ENCODE results near the gene EID1.
A peak's percentile ranks its signal among the peaks of the same experiment; 100 is the strongest.
"Not testable (repeated sequence)": the region's sequence is repeated elsewhere in the genome, so short reads cannot be mapped to it uniquely, and the experiment has no call there.

The EID1 gene

GRCh38 chr15:48854434-48854833, 23.5 kb upstream of the EID1 start:
- not testable (repeated sequence) for H3K9me3 ChIP-seq (ENCODE audit: control insufficient read depth, low read length); H3K36me3 ChIP-seq (ENCODE audit: control insufficient read depth, insufficient read depth, low read length); H3K27ac ChIP-seq (ENCODE audit: low read depth, low read length, severe bottlenecking); H3K4me1 ChIP-seq (ENCODE audit: control insufficient read depth, insufficient read depth, low read length, poor library complexity, severe bottlenecking); H3K4me3 ChIP-seq (ENCODE audit: extremely low read depth, insufficient read depth, low read length, poor library complexity, severe bottlenecking)
- WGBS, 2 experiments (ENCODE audit: insufficient coverage in 2 of 2): 100% methylated on average over 1 of the region's 3 CpGs; no CpG with 5 or more reads in 1 of the 2 experiments

DNA sequence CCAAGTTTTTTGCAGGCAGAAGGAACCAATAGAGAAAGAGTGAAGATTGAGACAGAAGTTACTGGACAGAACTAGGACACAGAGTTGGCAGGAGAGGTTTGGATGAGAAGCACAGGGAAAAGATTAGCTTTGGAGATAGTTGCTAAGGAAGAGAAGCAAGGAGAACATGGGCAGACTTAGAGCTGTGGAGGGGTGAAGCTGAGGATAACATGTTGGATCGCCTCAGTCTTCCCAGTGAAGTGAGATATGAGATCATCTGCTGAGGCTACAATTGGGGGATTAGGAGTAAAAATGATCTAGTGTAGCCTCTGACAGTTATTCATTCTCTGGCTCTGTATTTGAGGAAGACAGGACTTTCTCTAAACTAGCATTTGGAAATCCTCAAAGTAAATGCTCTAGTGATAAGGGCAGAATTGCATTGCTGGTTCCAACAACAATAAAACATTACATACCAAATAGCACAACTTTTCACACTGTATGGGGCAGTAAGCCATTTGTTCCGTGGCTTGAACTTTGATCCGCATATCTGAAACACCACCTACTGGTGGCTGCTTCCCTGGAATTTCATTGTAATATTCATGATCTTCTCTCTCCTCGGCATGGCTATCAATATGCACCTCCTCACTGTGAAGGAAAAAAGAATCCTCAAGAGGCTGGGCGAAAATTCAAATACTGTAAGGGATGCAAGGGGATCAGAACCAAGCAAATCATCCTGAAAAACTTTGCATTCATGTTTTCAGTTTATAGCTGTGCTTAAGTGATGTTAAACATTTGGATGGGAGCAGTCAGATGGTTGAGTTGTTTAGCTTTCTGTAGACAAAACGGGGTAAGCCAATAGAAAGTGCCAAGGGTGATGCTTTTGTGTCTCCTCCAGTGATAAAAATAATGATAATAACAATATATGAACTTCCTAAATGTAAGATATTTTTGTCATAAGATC, 22.2 kb upstream of the EID1 start:
- Histone ChIP-seq H3K4me1 (ENCODE audit: control insufficient read depth, insufficient read depth, low read length, poor library complexity, severe bottlenecking) (peaks cover 10% of the 10 kb centered on the region), H3K9me3 (ENCODE audit: control insufficient read depth, low read length) (no peaks in the 10 kb centered on the region), H3K27ac (ENCODE audit: low read depth, low read length, severe bottlenecking) (no peak overlapping the region), H3K36me3 (ENCODE audit: control insufficient read depth, insufficient read depth, low read length) (no peaks in the 10 kb centered on the region), H3K4me3 (ENCODE audit: extremely low read depth, insufficient read depth, low read length, poor library complexity, severe bottlenecking) (no peak overlapping the region)
- WGBS, 2 experiments (ENCODE audit: insufficient coverage in 2 of 2): 46 to 54% methylated on average over 4 of the region's 6 CpGs

GRCh38 chr15:48856942-48857341, 21.0 kb upstream of the EID1 start:
- 20 to 45% methylated on average over 1 of the region's 2 CpGs for WGBS, 2 experiments (ENCODE audit: insufficient coverage in 2 of 2)
- H3K4me1 ChIP-seq (ENCODE audit: control insufficient read depth, insufficient read depth, low read length, poor library complexity, severe bottlenecking): peaks cover 10% of the 10 kb centered on the region
- H3K9me3 ChIP-seq (ENCODE audit: control insufficient read depth, low read length): no peaks in the 10 kb centered on the region
- H3K27ac ChIP-seq (ENCODE audit: low read depth, low read length, severe bottlenecking): no peak overlapping the region
- no peaks in the 10 kb centered on the region for H3K36me3 ChIP-seq (ENCODE audit: control insufficient read depth, insufficient read depth, low read length)
- no peak overlapping the region for H3K4me3 ChIP-seq (ENCODE audit: extremely low read depth, insufficient read depth, low read length, poor library complexity, severe bottlenecking)

GRCh38 chr15:48858401-48858800, 19.5 kb upstream of the EID1 start:
- H3K4me1 ChIP-seq (ENCODE audit: control insufficient read depth, insufficient read depth, low read length, poor library complexity, severe bottlenecking): peaks cover 14% of the 10 kb centered on the region
- H3K27ac ChIP-seq (ENCODE audit: low read depth, low read length, severe bottlenecking): no peak overlapping the region
- H3K36me3 ChIP-seq (ENCODE audit: control insufficient read depth, insufficient read depth, low read length): no peaks in the 10 kb centered on the region
- H3K4me3 ChIP-seq (ENCODE audit: extremely low read depth, insufficient read depth, low read length, poor library complexity, severe bottlenecking): no peak overlapping the region
- WGBS, 2 experiments (ENCODE audit: insufficient coverage in 2 of 2): 80% methylated on average over 1 of the region's 2 CpGs; no CpG with 5 or more reads in 1 of the 2 experiments
- H3K9me3 ChIP-seq (ENCODE audit: control insufficient read depth, low read length): no peaks in the 10 kb centered on the region

- Histone ChIP-seq H3K9me3 (ENCODE audit: control insufficient read depth, low read length) (no peaks in the 10 kb centered on the region), H3K27ac (ENCODE audit: low read depth, low read length, severe bottlenecking) (no peak overlapping the region), H3K4me3 (ENCODE audit: extremely low read depth, insufficient read depth, low read length, poor library complexity, severe bottlenecking) (no peak overlapping the region), H3K4me1 (ENCODE audit: control insufficient read depth, insufficient read depth, low read length, poor library complexity, severe bottlenecking) (peaks cover 14% of the 10 kb centered on the region), H3K36me3 (ENCODE audit: control insufficient read depth, insufficient read depth, low read length) (no peaks in the 10 kb centered on the region)
- WGBS, 2 experiments (ENCODE audit: insufficient coverage in 2 of 2): 100% methylated on average over 1 of the region's 2 CpGs; no CpG with 5 or more reads in 1 of the 2 experiments
These were observed 18.5 kb upstream of the EID1 start for GRCh38 chr15:48859426-48859825.

- no CpG with 5 or more reads among the region's 1 CpG for WGBS, 2 experiments (ENCODE audit: insufficient coverage in 2 of 2)
- Histone ChIP-seq H3K9me3 (ENCODE audit: control insufficient read depth, low read length) (no peaks in the 10 kb centered on the region), H3K4me1 (ENCODE audit: control insufficient read depth, insufficient read depth, low read length, poor library complexity, severe bottlenecking) (peaks cover 15% of the 10 kb centered on the region), H3K4me3 (ENCODE audit: extremely low read depth, insufficient read depth, low read length, poor library complexity, severe bottlenecking) (no peak overlapping the region), H3K36me3 (ENCODE audit: control insufficient read depth, insufficient read depth, low read length) (no peaks in the 10 kb centered on the region), H3K27ac (ENCODE audit: low read depth, low read length, severe bottlenecking) (no peak overlapping the region)
These were observed 16.0 kb upstream of the EID1 start for GRCh38 chr15:48861813-48862431.

DNA sequence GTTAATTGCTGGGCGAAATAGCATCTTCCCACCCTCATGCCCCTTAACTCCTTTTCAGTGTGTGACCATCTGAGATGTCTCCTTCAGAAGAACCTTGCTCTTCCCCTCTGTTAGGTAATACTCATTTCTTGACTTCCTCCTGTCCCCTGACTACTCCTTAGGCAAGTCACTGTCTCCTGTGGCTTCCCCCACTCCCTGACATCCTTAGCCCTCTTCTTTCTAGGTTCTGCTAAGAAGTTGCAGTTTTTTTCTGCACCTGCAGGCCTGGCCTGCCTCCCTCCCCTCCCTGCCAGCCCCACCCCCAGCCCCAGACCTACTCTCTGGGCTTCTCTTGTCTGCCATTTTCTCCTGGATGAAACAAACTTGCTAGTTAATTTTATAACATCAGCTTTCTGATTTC, 15.2 kb upstream of the EID1 start:
- peaks cover 13% of the 10 kb centered on the region for H3K4me1 ChIP-seq (ENCODE audit: control insufficient read depth, insufficient read depth, low read length, poor library complexity, severe bottlenecking)
- no peaks in the 10 kb centered on the region for H3K36me3 ChIP-seq (ENCODE audit: control insufficient read depth, insufficient read depth, low read length)
- WGBS, 2 experiments (ENCODE audit: insufficient coverage in 2 of 2): 85 to 91% methylated on average over 1 of the region's 1 CpG
- H3K4me3 ChIP-seq (ENCODE audit: extremely low read depth, insufficient read depth, low read length, poor library complexity, severe bottlenecking): no peak overlapping the region
- H3K27ac ChIP-seq (ENCODE audit: low read depth, low read length, severe bottlenecking): no peak overlapping the region
- H3K9me3 ChIP-seq (ENCODE audit: control insufficient read depth, low read length): no peaks in the 10 kb centered on the region

DNA sequence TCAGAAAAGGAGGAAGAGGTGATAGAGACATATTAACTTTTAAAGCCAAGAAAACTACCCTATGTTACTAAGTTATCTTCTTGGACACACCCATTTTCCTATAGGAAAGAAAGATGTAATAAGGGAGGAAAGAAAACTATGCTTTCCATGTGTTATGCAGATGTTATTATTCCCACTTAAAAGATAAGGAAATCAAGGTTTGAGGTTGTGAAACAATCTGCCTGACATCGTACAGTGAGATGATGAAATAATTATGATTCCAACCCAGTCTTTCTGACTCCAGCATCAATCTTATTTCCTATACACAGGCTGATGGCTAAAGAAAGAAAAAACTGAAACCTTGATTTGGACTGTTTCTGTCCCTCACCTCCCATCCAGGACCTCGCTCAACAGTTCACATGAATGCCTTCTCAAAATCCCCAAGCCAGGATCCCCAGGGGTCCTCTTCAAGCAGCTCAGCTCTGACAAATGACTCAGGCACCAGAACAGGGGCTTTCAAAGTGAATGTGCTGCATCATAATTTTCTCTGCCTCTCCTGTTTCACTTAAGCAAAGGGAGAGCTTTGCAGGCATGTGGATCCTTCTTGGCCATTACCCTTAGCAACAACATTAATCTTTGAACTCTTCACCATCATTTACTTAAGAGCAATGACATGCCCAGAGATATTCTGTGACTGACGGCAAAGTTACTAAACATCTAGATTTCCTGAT, 12.4 kb upstream of the EID1 start:
- Histone ChIP-seq H3K4me3 (ENCODE audit: extremely low read depth, insufficient read depth, low read length, poor library complexity, severe bottlenecking) (no peak overlapping the region), H3K9me3 (ENCODE audit: control insufficient read depth, low read length) (no peaks in the 10 kb centered on the region), H3K4me1 (ENCODE audit: control insufficient read depth, insufficient read depth, low read length, poor library complexity, severe bottlenecking) (peaks cover 13% of the 10 kb centered on the region), H3K27ac (ENCODE audit: low read depth, low read length, severe bottlenecking) (peak overlapping the region; percentile 58), H3K36me3 (ENCODE audit: control insufficient read depth, insufficient read depth, low read length) (no peaks in the 10 kb centered on the region)
- WGBS, 2 experiments (ENCODE audit: insufficient coverage in 2 of 2): 67 to 83% methylated on average over 1 of the region's 3 CpGs

DNA sequence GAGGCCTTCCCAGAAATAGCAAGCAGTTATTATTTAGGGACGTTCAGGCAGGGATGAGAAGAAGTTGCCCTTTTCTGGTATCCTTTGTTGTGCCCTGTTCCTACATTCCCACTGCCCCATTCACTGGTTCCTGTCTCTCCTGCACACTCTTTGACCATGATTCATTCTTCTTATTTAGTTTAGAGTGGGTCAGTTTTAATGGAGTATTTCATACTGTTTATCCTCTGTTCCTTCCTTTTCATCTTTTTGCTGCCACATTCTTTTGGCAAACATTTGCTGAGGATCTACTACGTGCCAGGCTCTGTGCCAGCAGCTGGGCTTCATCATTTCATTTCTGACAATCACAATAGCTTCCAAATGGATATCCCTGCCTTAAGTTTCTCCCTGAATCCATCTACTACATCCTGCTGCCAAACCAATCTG, 11.8 kb upstream of the EID1 start:
- 70 to 100% methylated on average over 1 to 2 of the region's 2 CpGs for WGBS, 2 experiments (ENCODE audit: insufficient coverage in 2 of 2)
- Histone ChIP-seq H3K4me1 (ENCODE audit: control insufficient read depth, insufficient read depth, low read length, poor library complexity, severe bottlenecking) (peaks cover 13% of the 10 kb centered on the region), H3K36me3 (ENCODE audit: control insufficient read depth, insufficient read depth, low read length) (no peaks in the 10 kb centered on the region), H3K27ac (ENCODE audit: low read depth, low read length, severe bottlenecking) (peak overlapping the region; percentile 58), H3K9me3 (ENCODE audit: control insufficient read depth, low read length) (no peaks in the 10 kb centered on the region), H3K4me3 (ENCODE audit: extremely low read depth, insufficient read depth, low read length, poor library complexity, severe bottlenecking) (no peak overlapping the region)

DNA sequence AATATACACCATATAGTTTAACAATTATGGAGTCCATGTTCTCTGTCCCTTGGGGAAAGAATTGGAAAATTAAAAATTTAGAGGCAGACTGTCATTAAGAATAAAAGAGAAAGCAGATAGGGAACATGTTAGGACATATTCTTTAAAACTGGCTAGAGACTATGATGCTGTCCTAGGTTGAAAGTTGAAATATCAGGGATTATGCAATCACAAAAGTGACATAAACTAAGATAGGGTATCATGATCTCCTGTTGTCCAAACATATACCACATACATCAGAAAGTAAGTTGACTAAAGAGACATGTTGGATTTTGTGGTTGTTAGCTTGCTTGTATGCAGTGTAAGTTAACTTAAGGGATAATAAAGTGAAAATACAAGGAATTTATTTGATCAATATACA, 9.9 kb upstream of the EID1 start:
- H3K27ac ChIP-seq (ENCODE audit: low read depth, low read length, severe bottlenecking): no peak overlapping the region
- H3K4me1 ChIP-seq (ENCODE audit: control insufficient read depth, insufficient read depth, low read length, poor library complexity, severe bottlenecking): peaks cover 9% of the 10 kb centered on the region
- H3K36me3 ChIP-seq (ENCODE audit: control insufficient read depth, insufficient read depth, low read length): no peaks in the 10 kb centered on the region

More for the DNA sequence above, 9.9 kb upstream of the EID1 start:
- H3K9me3 ChIP-seq (ENCODE audit: control insufficient read depth, low read length): no peaks in the 10 kb centered on the region
- no peak overlapping the region for H3K4me3 ChIP-seq (ENCODE audit: extremely low read depth, insufficient read depth, low read length, poor library complexity, severe bottlenecking)
